Common myeloid progenitor, CD34-positive (primary cell): ENCODE results near the gene RAB8A.
"Not testable (repeated sequence)": the region's sequence is repeated elsewhere in the genome, so short reads cannot be mapped to it uniquely, and the experiment has no call there.

Experiments used
- CTCF ChIA-PET: fragments of 350-600 bp; sonication (Branson Sonifier 250); formaldehyde crosslinking; loops from one replicate; lab custom pipeline; 2021; ENCODE audit warnings: antibody characterized with exemption; lab: Charles Lee
- POLR2A ChIA-PET: fragments of 350-600 bp; sonication (Branson Sonifier 250); formaldehyde crosslinking; loops from one replicate; lab custom pipeline; 2021; ENCODE audit warnings: antibody characterized with exemption; lab: Charles Lee
- DNase-seq, 3 donors: peaks; one replicate each; pipeline versions ENCODE4 v3.0.0 to v3.0.0-alpha.2; 2013
- H3K27ac ChIP-seq, 2 experiments: 1 replicate in 1 of 2; 2 replicates in 1 of 2; pipeline ENCODE4 v1.7.0; 2013; ENCODE audit warnings: inconsistent platforms in 2 of 2, low read length in 2 of 2, mild to moderate bottlenecking in 2 of 2, low read depth in 1 of 2, moderate library complexity in 1 of 2; ENCODE audit not compliant: severe bottlenecking in 2 of 2, insufficient read depth in 1 of 2, poor library complexity in 1 of 2
- H3K27me3 ChIP-seq, 5 experiments: replicated peaks in 2 of 5; 1 replicate in 3 of 5; 2 replicates in 2 of 5; pipeline versions ENCODE4 v1.6.1 to v1.7.0; 2013; ENCODE audit warnings: low read length in 4 of 5, mild to moderate bottlenecking in 2 of 5, moderate library complexity in 2 of 5, inconsistent platforms in 1 of 5; ENCODE audit not compliant: insufficient read depth in 5 of 5, control insufficient read depth in 4 of 5
- H3K36me3 ChIP-seq, 4 experiments: 1 replicate in 2 of 4; 2 replicates in 2 of 4; pipeline versions ENCODE4 v1.6.1 to v1.7.0; 2013; ENCODE audit warnings: low read length in 3 of 4, control low read depth in 1 of 4, mild to moderate bottlenecking in 1 of 4; ENCODE audit not compliant: control insufficient read depth in 4 of 4, insufficient read depth in 4 of 4
- H3K4me1 ChIP-seq, 4 experiments: 1 replicate in 3 of 4; 2 replicates in 1 of 4; pipeline versions ENCODE4 v1.6.1 to v1.7.1; 2013; ENCODE audit warnings: low read length in 3 of 4, mild to moderate bottlenecking in 3 of 4, control low read depth in 1 of 4, inconsistent platforms in 1 of 4, moderate library complexity in 1 of 4; ENCODE audit not compliant: control insufficient read depth in 4 of 4, insufficient read depth in 4 of 4; ENCODE audit errors: control extremely low read depth in 1 of 4
- H3K4me3 ChIP-seq, 7 experiments: 1 replicate in 4 of 7; 2 replicates in 3 of 7; pipeline versions ENCODE4 v1.5.1 to v1.7.0; 2013; ENCODE audit warnings: mild to moderate bottlenecking in 7 of 7, low read length in 6 of 7, moderate library complexity in 6 of 7, inconsistent platforms in 2 of 7, low read depth in 2 of 7, control low read depth in 1 of 7; ENCODE audit not compliant: insufficient read depth in 4 of 7, control insufficient read depth in 1 of 7; ENCODE audit errors: extremely low read depth in 1 of 7
- H3K9me3 ChIP-seq, 5 experiments: 1 replicate in 4 of 5; 2 replicates in 1 of 5; pipeline versions ENCODE4 v1.6.1 to v1.7.1; 2013; ENCODE audit warnings: low read length in 4 of 5, mild to moderate bottlenecking in 2 of 5, inconsistent platforms in 1 of 5, low read depth in 1 of 5, moderate library complexity in 1 of 5; ENCODE audit not compliant: control insufficient read depth in 4 of 5, insufficient read depth in 2 of 5; ENCODE audit errors: control extremely low read depth in 1 of 5
- WGBS: methylation state at CpG from one replicate; pipeline ENCODE4 v1.1.5; 2013; ENCODE audit not compliant: insufficient coverage; 5-methylcytosine and 5-hydroxymethylcytosine counted together

The RAB8A gene

DNA sequence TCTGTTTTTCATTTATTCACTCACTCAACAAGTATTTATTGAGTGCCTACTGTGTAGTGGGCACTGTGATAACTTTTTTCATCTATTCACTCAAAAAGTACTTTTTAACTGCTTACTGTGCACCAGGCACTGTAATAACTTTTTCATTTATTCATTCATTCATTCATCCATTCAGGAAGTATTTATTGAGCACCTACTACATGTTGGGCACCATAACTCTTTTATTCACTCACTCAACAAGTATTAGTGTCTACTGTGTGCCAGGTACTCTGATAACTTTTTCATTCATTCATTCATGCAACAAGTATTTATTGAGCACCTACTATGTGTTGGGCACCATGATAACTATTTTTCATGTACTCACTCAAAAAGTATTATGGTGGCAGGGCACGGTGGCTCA is 54.7 kb downstream of the RAB8A start:
- Histone ChIP-seq H3K4me3 (no peak overlapping the region), H3K4me1 (peaks cover 0 to 31% (median 27%) of the 10 kb centered on the region in 4 experiments), H3K9me3 (peaks cover 0 to 4% (median 0%) of the 10 kb centered on the region in 5 experiments), H3K27me3 (no peaks in the 10 kb centered on the region), H3K27ac (no peak overlapping the region), H3K36me3 (no peaks in the 10 kb centered on the region)
- no peak for DNase-seq
- ChIA-PET CTCF (no interaction called here), POLR2A (no interaction called here)
- 100% methylated on average over 1 of the region's 1 CpG for WGBS

DNA sequence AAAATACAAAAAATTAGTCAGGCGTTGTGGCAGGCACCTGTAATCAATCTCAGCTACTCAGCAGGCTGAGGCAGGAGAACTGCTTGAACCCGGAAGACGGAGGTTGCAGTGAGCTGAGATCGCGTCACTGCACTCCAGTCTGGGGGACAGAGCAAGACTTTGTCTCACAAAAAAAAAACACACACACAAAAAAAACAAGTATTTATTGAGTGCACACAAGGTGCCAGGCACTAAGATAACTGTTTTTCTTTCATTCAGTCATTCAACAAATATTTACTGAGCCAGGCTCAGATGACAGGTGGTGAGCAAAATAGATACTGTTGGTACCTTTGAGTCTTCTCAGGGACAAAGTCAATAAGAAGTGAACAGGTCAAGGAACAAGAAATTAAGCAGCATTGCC is 55.4 kb downstream of the RAB8A start:
- Histone ChIP-seq H3K9me3 (peaks cover 0 to 4% (median 0%) of the 10 kb centered on the region in 5 experiments), H3K36me3 (no peaks in the 10 kb centered on the region), H3K4me1 (peaks cover 0 to 33% (median 27%) of the 10 kb centered on the region in 4 experiments), H3K27me3 (no peaks in the 10 kb centered on the region), H3K4me3 (no peak overlapping the region), H3K27ac (no peak overlapping the region)
- no peak for DNase-seq
- CTCF ChIA-PET: no interaction called here
- POLR2A ChIA-PET: no interaction called here
- WGBS: 96% methylated on average over 5 of the region's 5 CpGs

GRCh38 chr19:16168465-16169081 is 56.9 kb downstream of the RAB8A start:
- peak overlapping the region in 1 of 2 experiments; percentile 52 for H3K27ac ChIP-seq
- WGBS: 20% methylated on average over 1 of the region's 2 CpGs
- peak; percentile 75 to 97 (median 94) for DNase-seq
- peaks cover 0 to 4% (median 0%) of the 10 kb centered on the region in 5 experiments for H3K9me3 ChIP-seq
- H3K4me1 ChIP-seq: peaks cover 0 to 46% (median 35%) of the 10 kb centered on the region in 4 experiments
- ChIA-PET POLR2A (interaction anchor here (0.6 to 2.5 kb wide), 4 partner anchors 7 to 50 kb away, joined by 3 to 5 read pairs (median 4); partner anchors contain the start of gene HSH2D), CTCF (interaction anchor here (0.7 to 4.9 kb wide), 11 partner anchors 10 to 109 kb away, joined by 3 to 22 read pairs (median 4); partner anchors contain the start of gene FAM32A)
- peak overlapping the region in 1 of 7 experiments; percentile 0 for H3K4me3 ChIP-seq
- no peaks in the 10 kb centered on the region for H3K36me3 ChIP-seq
- no peaks in the 10 kb centered on the region for H3K27me3 ChIP-seq

DNA sequence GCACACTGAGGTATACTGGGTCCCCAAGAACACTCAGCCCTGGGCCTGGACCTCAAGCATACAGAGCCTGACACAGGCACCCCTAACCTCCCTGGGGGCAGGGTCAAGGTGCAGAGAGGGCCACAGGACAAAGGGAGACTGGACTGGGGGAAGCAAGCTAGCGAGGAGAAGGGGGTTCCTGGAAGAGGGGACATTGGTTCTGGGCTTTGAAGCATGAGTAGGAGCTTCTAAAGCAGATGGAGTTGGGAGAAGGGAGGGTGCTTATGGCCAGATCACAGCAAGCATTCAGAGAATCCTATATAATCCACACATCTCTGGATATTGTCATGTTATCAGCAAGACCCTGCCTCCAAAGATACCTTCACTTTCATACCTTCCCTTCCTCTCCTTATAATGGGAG is 58.4 kb downstream of the RAB8A start:
- CTCF ChIA-PET: interaction anchor here (1.0 to 4.9 kb wide), 9 partner anchors 10 to 107 kb away, joined by 3 to 22 read pairs (median 4); partner anchors contain the start of genes FAM32A, HSH2D and RAB8A
- no peaks in the 10 kb centered on the region for H3K36me3 ChIP-seq

GRCh38 chr19:16175954-16176353 is 64.3 kb downstream of the RAB8A start:
- Histone ChIP-seq H3K4me1 (peaks cover 0 to 21% (median 12%) of the 10 kb centered on the region in 4 experiments), H3K36me3 (no peaks in the 10 kb centered on the region), H3K9me3 (peaks cover 0 to 5% (median 0%) of the 10 kb centered on the region in 5 experiments), H3K4me3 (no peak overlapping the region), H3K27ac (no peak overlapping the region), H3K27me3 (no peaks in the 10 kb centered on the region)
- ChIA-PET CTCF (no interaction called here), POLR2A (interaction anchor here (0.7 kb wide), 1 partner anchor 49 kb away, joined by 3 read pairs; no protein-coding TSS in a partner anchor)
- no peak for DNase-seq
- no CpG with 5 or more reads among the region's 2 CpGs for WGBS

More for the DNA sequence above, 58.4 kb downstream of the RAB8A start:
- H3K27ac ChIP-seq: peak overlapping the region in 1 of 2 experiments; percentile 43
- peaks cover 0 to 4% (median 0%) of the 10 kb centered on the region in 5 experiments for H3K9me3 ChIP-seq
- WGBS: 100% methylated on average over 1 of the region's 1 CpG
- DNase-seq: no peak
- peaks cover 0 to 46% (median 36%) of the 10 kb centered on the region in 4 experiments for H3K4me1 ChIP-seq
- H3K27me3 ChIP-seq: no peaks in the 10 kb centered on the region
- no peak overlapping the region for H3K4me3 ChIP-seq
- POLR2A ChIA-PET: interaction anchor here (2.5 kb wide), 1 partner anchor 9 kb away, joined by 5 read pairs; no protein-coding TSS in a partner anchor

DNA sequence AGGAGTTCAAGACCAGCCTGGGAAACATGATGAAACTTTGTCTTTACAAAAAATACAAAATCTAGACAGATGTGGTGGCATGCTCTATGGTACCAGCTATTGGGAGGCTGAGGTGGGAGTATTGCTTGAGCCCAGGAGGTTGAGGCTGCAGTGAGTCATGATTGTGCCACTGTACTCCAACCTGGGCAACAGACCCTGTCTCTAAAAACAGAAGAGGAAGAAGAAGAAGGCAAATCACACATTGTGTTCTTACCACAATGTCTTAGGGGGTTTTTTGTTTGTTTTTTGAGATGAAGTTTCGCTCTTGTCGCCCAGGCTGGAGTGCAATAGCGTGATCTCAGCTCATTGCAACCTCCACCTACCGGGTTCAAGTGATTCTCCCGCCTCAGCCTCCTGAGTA is 67.2 kb downstream of the RAB8A start:
- H3K9me3 ChIP-seq, H3K27ac ChIP-seq, H3K27me3 ChIP-seq, H3K36me3 ChIP-seq, H3K4me3 ChIP-seq, H3K4me1 ChIP-seq, POLR2A ChIA-PET: not testable (repeated sequence)
- DNase-seq: peak in 1 of 3 donors; percentile 55
- 100% methylated on average over 1 of the region's 5 CpGs for whole genome bisulfite sequencing
- CTCF ChIA-PET: interaction anchor here (1.2 to 1.9 kb wide), 6 partner anchors 10 to 134 kb away, joined by 3 to 7 read pairs (median 4); no protein-coding TSS in a partner anchor

DNA sequence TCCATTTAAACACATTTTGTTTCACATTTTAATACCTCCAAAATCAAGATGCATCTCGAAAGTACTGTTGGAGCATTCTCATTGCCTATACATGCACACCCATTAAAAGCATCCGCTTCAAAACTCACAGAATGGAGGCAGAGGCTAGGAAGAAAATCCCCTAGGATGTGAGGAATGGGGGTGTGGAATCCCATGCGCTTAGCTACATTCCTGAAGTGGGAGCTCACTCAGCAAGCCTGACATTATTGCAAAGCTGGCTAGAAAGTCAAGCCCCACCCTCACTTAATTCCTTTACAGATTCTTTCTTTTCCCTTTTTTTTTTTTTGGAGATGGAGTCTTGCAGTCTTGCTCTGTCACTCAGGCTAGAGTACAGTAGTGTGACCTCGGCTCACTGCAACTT is 68.9 kb downstream of the RAB8A start:
- POLR2A ChIA-PET: no interaction called here
- Histone ChIP-seq H3K36me3 (no peaks in the 10 kb centered on the region), H3K27ac (no peak overlapping the region), H3K9me3 (peaks cover 0 to 5% (median 0%) of the 10 kb centered on the region in 5 experiments), H3K4me1 (peaks cover 0 to 14% (median 10%) of the 10 kb centered on the region in 4 experiments), H3K27me3 (no peaks in the 10 kb centered on the region), H3K4me3 (no peak overlapping the region)
- no peak for DNase-seq
- WGBS: no CpG with 5 or more reads among the region's 4 CpGs
- CTCF ChIA-PET: interaction anchor here (0.9 to 3.5 kb wide), 8 partner anchors 10 to 551 kb away, joined by 3 to 18 read pairs (median 4); partner anchors contain the start of gene HSH2D
